Stimulated activated CD4-positive, alpha-beta T cell treated with anti-CD3 and anti-CD28 coated beads, Interleukin-2, amount 100 ng/mL, for 24 hours (primary cell): ENCODE results near the gene ADAMTSL1.

Experiments used
- DNase-seq, 2 donors: peaks; one replicate each; pipeline ENCODE4 v3.0.0-alpha.2; 2020

ADAMTSL1 gene

GRCh38 chr9:18703901-18704379, 230.0 kb downstream of the ADAMTSL1 start:
- no peak for DNase-seq

- no peak for DNase-seq
These were observed 231.9 kb downstream of the ADAMTSL1 start for GRCh38 chr9:18705796-18706392.

GRCh38 chr9:18706648-18707047, 232.7 kb downstream of the ADAMTSL1 start:
- DNase-seq: no peak

GRCh38 chr9:18707061-18707461, 233.1 kb downstream of the ADAMTSL1 start:
- no peak for DNase-seq

GRCh38 chr9:18707489-18708205, 233.7 kb downstream of the ADAMTSL1 start:
- DNase-seq: no peak

- DNase-seq: no peak
These were observed 234.5 kb downstream of the ADAMTSL1 start for GRCh38 chr9:18708429-18708828.

- no peak for DNase-seq
These were observed 236.1 kb downstream of the ADAMTSL1 start for GRCh38 chr9:18710065-18710464.

- DNase-seq: no peak
These were observed 243.8 kb downstream of the ADAMTSL1 start for GRCh38 chr9:18717759-18718158.

GRCh38 chr9:18718393-18718792, 244.4 kb downstream of the ADAMTSL1 start:
- no peak for DNase-seq

- no peak for DNase-seq
These were observed 245.0 kb downstream of the ADAMTSL1 start for GRCh38 chr9:18718932-18719331.

- DNase-seq: no peak
These were observed 246.7 kb downstream of the ADAMTSL1 start for GRCh38 chr9:18720691-18721090.

- DNase-seq: no peak
These were observed 247.5 kb downstream of the ADAMTSL1 start for GRCh38 chr9:18721267-18721994.

GRCh38 chr9:18721995-18722310, 248.0 kb downstream of the ADAMTSL1 start:
- DNase-seq: no peak

GRCh38 chr9:18722882-18723281, 248.9 kb downstream of the ADAMTSL1 start:
- no peak for DNase-seq

- no peak for DNase-seq
These were observed 249.4 kb downstream of the ADAMTSL1 start for GRCh38 chr9:18723366-18723765.

- DNase-seq: no peak
These were observed 252.6 kb downstream of the ADAMTSL1 start for GRCh38 chr9:18726546-18726945.

GRCh38 chr9:18727904-18728303, 254.0 kb downstream of the ADAMTSL1 start:
- no peak for DNase-seq

- no peak for DNase-seq
These were observed 254.7 kb downstream of the ADAMTSL1 start for GRCh38 chr9:18728642-18729041.

- DNase-seq: no peak
These were observed 256.3 kb downstream of the ADAMTSL1 start for GRCh38 chr9:18730241-18730640.

- DNase-seq: no peak
These were observed 265.2 kb downstream of the ADAMTSL1 start for GRCh38 chr9:18739127-18739526.

- no peak for DNase-seq
These were observed 265.8 kb downstream of the ADAMTSL1 start for GRCh38 chr9:18739641-18740318.

- DNase-seq: no peak
These were observed 267.4 kb downstream of the ADAMTSL1 start for GRCh38 chr9:18741359-18741758.

GRCh38 chr9:18741945-18742344, 268.0 kb downstream of the ADAMTSL1 start:
- DNase-seq: no peak

- no peak for DNase-seq
These were observed 269.5 kb downstream of the ADAMTSL1 start for GRCh38 chr9:18743421-18743820.
